Choroid plexus epithelial cell (primary cell): ENCODE measurements around the gene CD163.

Experiments
- DNase-seq: peaks from one replicate; pipeline ENCODE4 v3.0.0-alpha.2; 2010; ENCODE audit warnings: low read depth
- H3K4me3 ChIP-seq: 2 replicates; pipeline ENCODE4 v1.5.1; 2011; ENCODE audit warnings: low read depth, mild to moderate bottlenecking, control low read depth, low read length, moderate library complexity
- TF ChIP-seq, protein P1 (sequence below): conservative IDR thresholded peaks from 2 replicates; pipeline ENCODE4 v1.5.1; 2011; ENCODE audit warnings: low read depth, mild to moderate bottlenecking, control low read depth, inconsistent platforms, low read length, moderate library complexity

Gene CD163

GRCh38 chr12:7486512-7486911, 17.1 kb downstream of the CD163 start:
- no peak overlapping the region for H3K4me3 ChIP-seq
- DNase-seq, result no peak
- TF ChIP-seq, protein P1, sequence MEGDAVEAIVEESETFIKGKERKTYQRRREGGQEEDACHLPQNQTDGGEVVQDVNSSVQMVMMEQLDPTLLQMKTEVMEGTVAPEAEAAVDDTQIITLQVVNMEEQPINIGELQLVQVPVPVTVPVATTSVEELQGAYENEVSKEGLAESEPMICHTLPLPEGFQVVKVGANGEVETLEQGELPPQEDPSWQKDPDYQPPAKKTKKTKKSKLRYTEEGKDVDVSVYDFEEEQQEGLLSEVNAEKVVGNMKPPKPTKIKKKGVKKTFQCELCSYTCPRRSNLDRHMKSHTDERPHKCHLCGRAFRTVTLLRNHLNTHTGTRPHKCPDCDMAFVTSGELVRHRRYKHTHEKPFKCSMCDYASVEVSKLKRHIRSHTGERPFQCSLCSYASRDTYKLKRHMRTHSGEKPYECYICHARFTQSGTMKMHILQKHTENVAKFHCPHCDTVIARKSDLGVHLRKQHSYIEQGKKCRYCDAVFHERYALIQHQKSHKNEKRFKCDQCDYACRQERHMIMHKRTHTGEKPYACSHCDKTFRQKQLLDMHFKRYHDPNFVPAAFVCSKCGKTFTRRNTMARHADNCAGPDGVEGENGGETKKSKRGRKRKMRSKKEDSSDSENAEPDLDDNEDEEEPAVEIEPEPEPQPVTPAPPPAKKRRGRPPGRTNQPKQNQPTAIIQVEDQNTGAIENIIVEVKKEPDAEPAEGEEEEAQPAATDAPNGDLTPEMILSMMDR, result no peak

GRCh38 chr12:7485095-7485494, 18.5 kb downstream of the CD163 start:
- H3K4me3 ChIP-seq, result no peak overlapping the region
- no peak for DNase-seq
- TF ChIP-seq, protein P1, result no peak

GRCh38 chr12:7483343-7483742, 20.2 kb downstream of the CD163 start:
- H3K4me3 ChIP-seq, result no peak overlapping the region
- no peak for DNase-seq
- TF ChIP-seq, protein P1, result no peak

DNA sequence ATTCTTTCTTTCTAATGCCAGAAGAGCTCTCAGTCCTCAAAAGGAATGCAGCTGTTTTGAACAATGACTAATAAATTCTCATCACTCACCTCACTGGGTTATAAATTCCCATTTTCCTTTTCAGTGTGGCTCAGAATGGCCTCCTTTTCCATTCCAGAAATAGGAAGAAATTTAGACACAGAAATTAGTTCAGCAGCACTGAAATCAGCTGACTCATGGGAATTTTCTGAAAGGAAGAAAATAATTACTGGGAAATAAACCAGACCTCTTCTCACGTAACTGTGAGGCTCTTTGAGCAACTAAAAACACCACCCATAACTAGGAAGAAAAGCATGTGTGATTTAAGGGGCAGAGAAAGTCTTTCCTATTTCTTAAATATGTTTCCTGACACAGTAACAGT, 23.8 kb downstream of the CD163 start:
- TF ChIP-seq, protein P1, result no peak
- no peak overlapping the region for H3K4me3 ChIP-seq
- DNase-seq, result no peak

DNA sequence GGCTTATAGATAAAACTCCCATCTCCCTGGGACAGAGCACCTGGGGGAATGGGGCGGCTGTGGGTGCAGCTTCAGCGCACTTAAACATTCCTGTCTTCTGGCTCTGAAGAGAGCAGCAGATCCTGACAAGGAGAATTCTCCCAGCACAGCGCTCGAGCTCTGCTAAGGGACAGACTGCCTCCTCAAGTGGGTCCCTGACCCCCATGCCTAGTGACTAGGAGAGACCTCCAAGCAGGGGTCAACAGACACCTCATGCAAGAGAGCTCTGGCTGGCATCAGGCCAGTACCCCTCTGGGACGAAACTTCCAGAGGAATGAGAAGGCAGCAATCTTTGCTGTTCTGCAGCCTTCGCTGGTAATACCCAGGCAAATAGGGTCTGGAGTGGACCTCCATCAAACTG, 31.5 kb downstream of the CD163 start:
- no peak for DNase-seq
- TF ChIP-seq, protein P1, result no peak
- no peak overlapping the region for H3K4me3 ChIP-seq

DNA sequence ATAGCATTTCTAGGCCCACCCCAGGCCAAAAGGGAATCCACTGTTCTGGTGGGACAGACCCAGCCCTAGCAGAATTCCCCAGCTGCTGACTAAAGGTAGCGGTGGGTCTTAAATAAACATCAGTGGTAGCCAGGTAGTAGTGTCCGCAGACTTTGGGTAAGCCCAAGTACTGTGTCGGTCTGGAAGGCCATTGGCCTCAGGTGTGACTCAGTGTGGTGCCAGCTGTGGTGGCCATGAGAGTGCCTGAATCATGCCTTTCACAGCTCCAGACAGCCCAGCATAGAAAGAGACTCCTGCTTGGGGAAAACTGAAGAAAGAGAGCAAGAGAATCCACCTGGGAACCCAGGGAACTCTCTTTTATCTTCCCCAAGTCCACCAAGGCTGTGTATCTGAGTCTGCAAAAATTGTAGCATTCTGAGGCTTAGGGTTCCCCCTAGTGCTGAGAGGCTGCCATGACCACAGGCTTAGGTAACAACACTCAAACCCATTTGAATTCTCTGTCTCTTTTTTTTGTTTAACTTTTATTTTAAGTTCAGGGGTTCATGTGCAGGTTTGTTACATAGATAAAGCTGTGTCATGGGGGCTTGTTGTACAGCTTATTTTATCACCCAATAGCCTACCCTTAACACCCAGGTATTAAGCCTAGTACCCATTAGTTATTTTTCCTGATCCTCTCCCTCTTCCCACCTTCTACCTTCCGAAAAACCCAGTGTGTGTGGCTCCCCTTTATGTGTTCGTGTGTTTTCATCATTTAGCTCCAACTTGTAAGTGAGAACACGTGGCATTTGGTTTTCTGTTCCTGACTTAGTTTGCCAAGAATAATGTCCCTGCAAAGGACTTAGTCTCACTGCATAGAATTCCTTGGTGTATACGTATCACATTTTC, 43.0 kb downstream of the CD163 start:
- H3K4me3 ChIP-seq, result no peak overlapping the region
- TF ChIP-seq, protein P1, result peak; percentile 89
- DNase-seq, result peak; percentile 73

DNA sequence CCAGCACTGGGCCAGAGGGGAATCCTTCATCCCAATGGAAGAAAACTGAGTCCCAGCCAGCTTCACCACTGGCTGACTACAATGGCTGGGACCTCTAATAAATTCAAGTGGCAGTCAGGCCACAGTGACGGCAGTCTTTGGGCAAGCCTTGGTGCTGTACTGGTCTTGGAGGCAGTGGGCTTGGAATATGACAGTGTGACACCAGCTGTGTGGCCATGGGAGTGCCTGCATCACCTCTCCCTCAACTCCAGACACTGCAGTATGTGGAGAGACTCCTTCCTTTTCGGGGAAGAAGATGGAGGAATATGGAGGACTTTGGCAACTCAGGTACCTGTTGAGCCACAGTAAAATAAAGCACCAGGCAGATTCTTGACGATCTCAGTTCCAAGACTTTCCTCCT, 43.6 kb downstream of the CD163 start:
- TF ChIP-seq, protein P1, result no peak
- DNase-seq, result no peak

More for the DNA sequence above, 43.6 kb downstream of the CD163 start:
- no peak overlapping the region for H3K4me3 ChIP-seq
